Transverse colon (tissue), 4 donors: Measurements from ENCODE around the gene ADGRG4. TPM values are rescaled to one million over a fixed set of nuclear protein-coding genes. Genes with fewer than 3 reads are reported as not detected.

Experiments used
- DNase-seq: peaks from one replicate; pipeline ENCODE4 v3.0.0-alpha.2; 2019
- H3K27ac ChIP-seq, 4 donors: fragments of 200-600 bp; sonication (generic); 2 replicates each; pipeline ENCODE4 v1.5.1; 2016 to 2018; ENCODE audit warnings: inconsistent platforms in 4 of 4
- H3K27me3 ChIP-seq: fragments of 200-600 bp; sonication (generic); 2 replicates; pipeline ENCODE4 v1.5.1; 2017; ENCODE audit warnings: inconsistent platforms
- H3K36me3 ChIP-seq, 4 donors: fragments of 200-600 bp; sonication (generic); 2 replicates each; pipeline ENCODE4 v1.5.1; 2017 to 2019; ENCODE audit warnings: inconsistent platforms in 4 of 4
- H3K4me1 ChIP-seq, 4 donors: fragments of 200-600 bp; sonication (generic); 2 replicates each; pipeline ENCODE4 v1.5.1; 2017 to 2020; ENCODE audit warnings: inconsistent platforms in 4 of 4
- H3K4me3 ChIP-seq, 4 donors: fragments of 200-600 bp; sonication (generic); 1 replicate in 1 of 4; 2 replicates in 3 of 4; pipeline versions ENCODE4 v1.5.1 to v1.6.1; 2017 to 2019; ENCODE audit warnings: inconsistent platforms in 4 of 4
- H3K9me3 ChIP-seq, 2 donors: fragments of 200-600 bp; sonication (generic); 2 replicates each; pipeline ENCODE4 v1.5.1; 2017 to 2019; ENCODE audit warnings: inconsistent platforms in 2 of 2
- CTCF ChIP-seq, 5 experiments: fragments of 200-600 bp in 3 of 5; fragments of 450-650 bp in 2 of 5; sonication (generic) in 3 of 5; IDR thresholded peaks; 1 replicate in 2 of 5; 2 replicates in 3 of 5; pipeline ENCODE4 v1.5.1; 2016 to 2017; ENCODE audit warnings: antibody characterized with exemption in 5 of 5, inconsistent platforms in 3 of 5, mild to moderate bottlenecking in 2 of 5, moderate library complexity in 1 of 5
- EP300 ChIP-seq: sonication (generic); formaldehyde crosslinking; IDR thresholded peaks from one replicate; pipeline ENCODE4 v1.6.1; 2017; ENCODE audit warnings: antibody characterized with exemption, low read depth
- POLR2A ChIP-seq: fragments of 450-650 bp; IDR thresholded peaks from one replicate; pipeline ENCODE4 v1.6.1; 2016; ENCODE audit warnings: antibody characterized with exemption, mild to moderate bottlenecking, moderate library complexity
- POLR2AphosphoS5 ChIP-seq, 3 donors: sonication (generic); formaldehyde crosslinking; IDR thresholded peaks; one replicate each; pipeline ENCODE4 v1.6.1; 2016; ENCODE audit warnings: antibody characterized with exemption in 3 of 3
- WGBS, 2 donors: methylation state at CpG; one replicate each; pipeline ENCODE4 v1.1.5; 2018; ENCODE audit warnings: low coverage in 1 of 2; 5-methylcytosine and 5-hydroxymethylcytosine counted together
- in situ Hi-C, 4 donors: fragments of 200-750 bp; cut with MboI; loops; one replicate each; pipeline versions ENCODE4 v1.15.0 to v1.15.1; 2017; ENCODE audit warnings: low sequenced_read_pairs in 3 of 4, low pct_ligation_motif_present in 1 of 4, low pct_unique_long_range_greater_than_20kb in 1 of 4
- intact Hi-C: fragments of 100-400 bp; cut with DNase I; formaldehyde crosslinking; loops from one replicate; pipeline ENCODE4 v1.15.1; 2023; ENCODE audit warnings: low total_unique reads
- total RNA-seq, 4 donors: library from RNA; depleted of rRNA; stranded (reverse); fragments of >200 nt; gene quantifications; one replicate each; pipeline ENCODE4 v1.1.0, GENCODE V29; 2016

Gene ADGRG4
- total RNA-seq, 4 donors from 2014 or later, result under 0.01 TPM; not detected in 3

GRCh38 chrX:136453114-136453513, 152.4 kb downstream of the ADGRG4 start:
- Histone ChIP-seq H3K4me1 (no peaks in the 10 kb centered on the region), H3K36me3 (no peaks in the 10 kb centered on the region), H3K4me3 (no peak overlapping the region), H3K27me3 (no peaks in the 10 kb centered on the region), H3K9me3 (no peaks in the 10 kb centered on the region), H3K27ac (no peak overlapping the region)
- intact Hi-C loops (no loop called here), in situ Hi-C loops (no loop called here)
- no peak for DNase-seq
- no peak for TF ChIP-seq CTCF (IDR thresholded peaks at IDR 0.05)
- no peak for TF ChIP-seq POLR2A
- no peak for TF ChIP-seq POLR2AphosphoS5 (IDR thresholded peaks at IDR 0.05)
- no peak for TF ChIP-seq EP300
- WGBS, 2 donors, result 55% methylated on average over 1 of the region's 1 CpG; no CpG with 5 or more reads in 1 of the 2 donors

GRCh38 chrX:136453771-136454170, 153.0 kb downstream of the ADGRG4 start:
- in situ Hi-C loops, result no loop called here
- TF ChIP-seq POLR2AphosphoS5 (IDR thresholded peaks at IDR 0.05) (no peak), EP300 (no peak), CTCF (IDR thresholded peaks at IDR 0.05) (no peak), POLR2A (no peak)

GRCh38 chrX:136456133-136456532, 155.4 kb downstream of the ADGRG4 start:
- Histone ChIP-seq H3K27ac (no peak overlapping the region), H3K27me3 (no peaks in the 10 kb centered on the region), H3K4me1 (no peaks in the 10 kb centered on the region), H3K36me3 (no peaks in the 10 kb centered on the region), H3K4me3 (no peak overlapping the region), H3K9me3 (no peaks in the 10 kb centered on the region)
- TF ChIP-seq POLR2AphosphoS5 (IDR thresholded peaks at IDR 0.05), result no peak
- TF ChIP-seq POLR2A, result no peak
- TF ChIP-seq EP300, result no peak
- TF ChIP-seq CTCF (IDR thresholded peaks at IDR 0.05), result no peak
- in situ Hi-C loops (no loop called here), intact Hi-C loops (no loop called here)
- 66% methylated on average over 6 of the region's 6 CpGs; no CpG with 5 or more reads in 1 of the 2 donors for WGBS, 2 donors
- no peak for DNase-seq

More at GRCh38 chrX:136453771-136454170, 153.0 kb downstream of the ADGRG4 start:
- H3K36me3 ChIP-seq, result no peaks in the 10 kb centered on the region
- H3K27me3 ChIP-seq, result no peaks in the 10 kb centered on the region
- H3K4me3 ChIP-seq, result no peak overlapping the region
- no peak overlapping the region for H3K27ac ChIP-seq
- H3K9me3 ChIP-seq, result no peaks in the 10 kb centered on the region
- 19% methylated on average over 1 of the region's 1 CpG; no CpG with 5 or more reads in 1 of the 2 donors for WGBS, 2 donors
- no peaks in the 10 kb centered on the region for H3K4me1 ChIP-seq
- DNase-seq, result no peak
- intact Hi-C loops, result no loop called here

GRCh38 chrX:136457303-136457917, 156.6 kb downstream of the ADGRG4 start:
- TF ChIP-seq EP300, result no peak
- WGBS, 2 donors, result 46 to 67% methylated on average over 1 to 5 of the region's 5 CpGs
- Histone ChIP-seq H3K27ac (no peak overlapping the region), H3K4me3 (no peak overlapping the region), H3K36me3 (no peaks in the 10 kb centered on the region), H3K4me1 (no peaks in the 10 kb centered on the region), H3K9me3 (no peaks in the 10 kb centered on the region), H3K27me3 (no peaks in the 10 kb centered on the region)
- intact Hi-C loops, result no loop called here
- in situ Hi-C loops, result no loop called here
- DNase-seq, result no peak

- Histone ChIP-seq H3K27me3 (no peaks in the 10 kb centered on the region), H3K9me3 (no peaks in the 10 kb centered on the region), H3K4me1 (no peaks in the 10 kb centered on the region), H3K36me3 (no peaks in the 10 kb centered on the region), H3K4me3 (no peak overlapping the region), H3K27ac (no peak overlapping the region)
- 80% methylated on average over 3 of the region's 3 CpGs; no CpG with 5 or more reads in 1 of the 2 donors for WGBS, 2 donors
- DNase-seq, result no peak
- in situ Hi-C loops, result no loop called here
- no peak for TF ChIP-seq EP300
- no peak for TF ChIP-seq CTCF (IDR thresholded peaks at IDR 0.05)
- TF ChIP-seq POLR2A, result no peak
- TF ChIP-seq POLR2AphosphoS5 (IDR thresholded peaks at IDR 0.05), result no peak
- intact Hi-C loops, result no loop called here
Measured at GRCh38 chrX:136464589-136464988, 163.8 kb downstream of the ADGRG4 start.
